Mesenteric fat pad (tissue), 1 donor: ENCODE data around the gene ANK2. TPM values are rescaled to one million over a fixed set of nuclear protein-coding genes. Genes with fewer than 3 reads are reported as not detected.

ENCODE experiments used
- microRNA-seq: library from miRNA; unstranded; fragments of <30 nt; microRNA quantifications from one replicate; pipeline ENCODE4 v1.2.0, GENCODE V29; 2020; ENCODE audit warnings: borderline number of aligned reads
- total RNA-seq: library from RNA; stranded (reverse); fragmentation: NEBNext Ultra II Directional; extraction: Animal tissue kit (Norgen Biotek cat#: 25700); gene quantifications from one replicate; pipeline ENCODE4 v1.2.1, GENCODE V29; 2021
- donor health status: DM: yes; HTN: yes; CAD: no.

The ANK2 gene
- total RNA-seq, 1 donor from 2014 or later: 97.0 TPM

Small RNA genes within 50 kb of the gene (microRNA-seq; reads per million reads assigned to microRNA genes)
- gene MIR1243 (not detected), gene MIR8082 (not detected)
